IPS-15b (cell line): ENCODE results near the gene ZSCAN9.

Source experiments
- H3K27me3 ChIP-seq: one replicate; pipeline ENCODE4 v1.6.1; 2013; ENCODE audit warnings: low read length; ENCODE audit not compliant: control insufficient read depth, insufficient read depth
- H3K36me3 ChIP-seq: one replicate; pipeline ENCODE4 v1.6.1; 2013; ENCODE audit warnings: low read length; ENCODE audit not compliant: control insufficient read depth, insufficient read depth
- H3K4me1 ChIP-seq: one replicate; pipeline ENCODE4 v1.6.1; 2013; ENCODE audit warnings: mild to moderate bottlenecking, low read length; ENCODE audit not compliant: control insufficient read depth, insufficient read depth
- H3K4me3 ChIP-seq: one replicate; pipeline ENCODE4 v1.5.1; 2013; ENCODE audit warnings: low read depth, low read length
- H3K9ac ChIP-seq: one replicate; pipeline ENCODE4 v1.6.1; 2013; ENCODE audit warnings: low read depth, mild to moderate bottlenecking, low read length
- H3K9me3 ChIP-seq: one replicate; pipeline ENCODE4 v1.6.1; 2013; ENCODE audit warnings: mild to moderate bottlenecking, low read length; ENCODE audit not compliant: control insufficient read depth, insufficient read depth

The ZSCAN9 gene

GRCh38 chr6:28232785-28233184 is 7.7 kb downstream of the ZSCAN9 start:
- H3K9ac ChIP-seq, result no peak overlapping the region
- no peaks in the 10 kb centered on the region for H3K27me3 ChIP-seq
- no peak overlapping the region for H3K4me3 ChIP-seq
- H3K9me3 ChIP-seq, result no peaks in the 10 kb centered on the region
- peaks cover 9% of the 10 kb centered on the region for H3K36me3 ChIP-seq
- H3K4me1 ChIP-seq, result no peaks in the 10 kb centered on the region

- H3K9ac ChIP-seq, result no peak overlapping the region
- H3K27me3 ChIP-seq, result no peaks in the 10 kb centered on the region
- H3K9me3 ChIP-seq, result no peaks in the 10 kb centered on the region
- no peak overlapping the region for H3K4me3 ChIP-seq
- no peaks in the 10 kb centered on the region for H3K4me1 ChIP-seq
- H3K36me3 ChIP-seq, result no peaks in the 10 kb centered on the region
Measured at GRCh38 chr6:28235912-28236452, 10.9 kb downstream of the ZSCAN9 start.

- Histone ChIP-seq H3K9ac (no peak overlapping the region), H3K27me3 (no peaks in the 10 kb centered on the region), H3K4me3 (no peak overlapping the region), H3K9me3 (no peaks in the 10 kb centered on the region), H3K4me1 (no peaks in the 10 kb centered on the region), H3K36me3 (no peaks in the 10 kb centered on the region)
Measured at GRCh38 chr6:28239636-28240035, 14.6 kb downstream of the ZSCAN9 start.

- Histone ChIP-seq H3K9ac (no peak overlapping the region), H3K4me1 (no peaks in the 10 kb centered on the region), H3K36me3 (peaks cover under 1% of the 10 kb centered on the region), H3K4me3 (no peak overlapping the region), H3K27me3 (no peaks in the 10 kb centered on the region), H3K9me3 (no peaks in the 10 kb centered on the region)
Measured at GRCh38 chr6:28240471-28240870, 15.4 kb downstream of the ZSCAN9 start.

- Histone ChIP-seq H3K36me3 (peaks cover 3% of the 10 kb centered on the region), H3K9me3 (no peaks in the 10 kb centered on the region), H3K4me1 (no peaks in the 10 kb centered on the region), H3K4me3 (no peak overlapping the region), H3K27me3 (no peaks in the 10 kb centered on the region), H3K9ac (no peak overlapping the region)
Measured at GRCh38 chr6:28243946-28244345, 18.9 kb downstream of the ZSCAN9 start.

GRCh38 chr6:28245206-28245941 is 20.3 kb downstream of the ZSCAN9 start:
- Histone ChIP-seq H3K27me3 (no peaks in the 10 kb centered on the region), H3K9me3 (no peaks in the 10 kb centered on the region), H3K9ac (no peak overlapping the region), H3K4me1 (no peaks in the 10 kb centered on the region), H3K36me3 (peaks cover 3% of the 10 kb centered on the region), H3K4me3 (no peak overlapping the region)

- H3K4me1 ChIP-seq, result peaks cover 4% of the 10 kb centered on the region
- H3K9me3 ChIP-seq, result no peaks in the 10 kb centered on the region
- no peak overlapping the region for H3K4me3 ChIP-seq
- peaks cover 3% of the 10 kb centered on the region for H3K36me3 ChIP-seq
- no peaks in the 10 kb centered on the region for H3K27me3 ChIP-seq
- no peak overlapping the region for H3K9ac ChIP-seq
Measured at GRCh38 chr6:28248916-28249315, 23.8 kb downstream of the ZSCAN9 start.

- Histone ChIP-seq H3K4me3 (peak overlapping the region; percentile 97), H3K27me3 (no peaks in the 10 kb centered on the region), H3K9ac (no peak overlapping the region), H3K36me3 (no peaks in the 10 kb centered on the region), H3K9me3 (no peaks in the 10 kb centered on the region), H3K4me1 (peaks cover 4% of the 10 kb centered on the region)
Measured at GRCh38 chr6:28250747-28251146, 25.7 kb downstream of the ZSCAN9 start.

- Histone ChIP-seq H3K4me1 (peaks cover 4% of the 10 kb centered on the region), H3K27me3 (no peaks in the 10 kb centered on the region), H3K36me3 (no peaks in the 10 kb centered on the region), H3K4me3 (peak overlapping the region; percentile 97), H3K9me3 (no peaks in the 10 kb centered on the region), H3K9ac (peak overlapping the region; percentile 61)
Measured at GRCh38 chr6:28251661-28252008, 26.6 kb downstream of the ZSCAN9 start.

GRCh38 chr6:28252009-28252975 is 27.2 kb downstream of the ZSCAN9 start, which contains the start of gene ZKSCAN4:
ZKSCAN4 (minus strand) TSS chr6:28252269; CDS start chr6:28251980, 289 bp downstream.
- peak within 1 kb of the TSS; percentile 61 for H3K9ac ChIP-seq
- H3K27me3 ChIP-seq, result no peaks in the 10 kb centered on the region
- no peaks in the 10 kb centered on the region for H3K9me3 ChIP-seq
- no peaks in the 10 kb centered on the region for H3K36me3 ChIP-seq
- peak within 1 kb of the TSS; percentile 97 for H3K4me3 ChIP-seq
- peaks cover 4% of the 10 kb centered on the region for H3K4me1 ChIP-seq

GRCh38 chr6:28254121-28254519 is 29.0 kb downstream of the ZSCAN9 start:
- Histone ChIP-seq H3K4me3 (no peak overlapping the region), H3K27me3 (peaks cover 2% of the 10 kb centered on the region), H3K9ac (no peak overlapping the region), H3K4me1 (peaks cover 4% of the 10 kb centered on the region), H3K36me3 (no peaks in the 10 kb centered on the region), H3K9me3 (no peaks in the 10 kb centered on the region)
